IMR-90 (cell line): Measurements from ENCODE around the gene FOXF1. TPM values are rescaled to one million over a fixed set of nuclear protein-coding genes. Genes with fewer than 3 reads are reported as not detected.
A peak's percentile ranks its signal among the peaks of the same experiment; 100 is the strongest.

Source experiments
- ATAC-seq: fragments of 200-7000 bp; cut with Tn5 transposase; 2 replicates; pipeline ENCODE4 v1.9.1; 2020; ENCODE audit warnings: low read depth, mild to moderate bottlenecking, moderate library complexity
- BruUV-seq: library from RNA; stranded (reverse); fragments of 400-500 nt; replicated peaks from 2 replicates; lab custom pipeline; 2021; lab: Mats Ljungman, UMichigan
- CTCF ChIA-PET: fragments of 300-600 bp; formaldehyde crosslinking; extraction: SDS; loops from one replicate; lab custom pipeline; 2021; ENCODE audit warnings: antibody characterized with exemption; lab: Yijun Ruan, JAX
- POLR2A ChIA-PET: fragments of 300-600 bp; sonication (Branson Sonifier 250); formaldehyde crosslinking; loops from one replicate; lab custom pipeline; 2022; ENCODE audit warnings: antibody characterized with exemption; ENCODE audit not compliant: unreplicated experiment; lab: Charles Lee
- DNase-seq: peaks from one replicate; pipeline ENCODE4 v3.0.0; 2013
- H2AFZ ChIP-seq: replicated peaks from 2 replicates; pipeline ENCODE3; 2013; ENCODE audit warnings: low read length, mild to moderate bottlenecking; ENCODE audit not compliant: poor library complexity
- H2AK5ac ChIP-seq: 2 replicates; pipeline ENCODE4 v1.6.1; 2013; ENCODE audit warnings: low read depth, low read length, inconsistent platforms
- H2AK9ac ChIP-seq: replicated peaks from 2 replicates; pipeline ENCODE3; 2013; ENCODE audit warnings: mild to moderate bottlenecking, low read depth, low read length, moderate library complexity; ENCODE audit not compliant: poor library complexity
- H2BK120ac ChIP-seq: 2 replicates; pipeline ENCODE4 v1.6.1; 2013; ENCODE audit warnings: low read depth, low read length, inconsistent platforms
- H2BK15ac ChIP-seq: 3 replicates; pipeline ENCODE4 v1.6.1; 2013; ENCODE audit warnings: low read depth, low read length, inconsistent platforms
- H2BK20ac ChIP-seq: 2 replicates; pipeline ENCODE4 v1.6.1; 2013; ENCODE audit warnings: low read depth, mild to moderate bottlenecking, inconsistent platforms, low read length, moderate library complexity
- H2BK5ac ChIP-seq: 2 replicates; pipeline ENCODE4 v1.6.1; 2013; ENCODE audit warnings: mild to moderate bottlenecking, low read depth, low read length, inconsistent platforms; ENCODE audit not compliant: poor library complexity, severe bottlenecking
- H3K14ac ChIP-seq: replicated peaks from 2 replicates; pipeline ENCODE4 v1.6.1; 2013; ENCODE audit warnings: low read depth, low read length, inconsistent platforms
- H3K18ac ChIP-seq: 2 replicates; pipeline ENCODE4 v1.6.1; 2013; ENCODE audit warnings: low read depth, low read length, control low read depth
- H3K23ac ChIP-seq: 2 replicates; pipeline ENCODE4 v1.6.1; 2013; ENCODE audit warnings: low read depth, low read length, inconsistent platforms
- H3K27ac ChIP-seq: 2 replicates; pipeline ENCODE4 v1.5.1; 2013; ENCODE audit warnings: mild to moderate bottlenecking, control low read depth, low read length; ENCODE audit not compliant: insufficient read depth
- H3K27me3 ChIP-seq: 2 replicates; pipeline ENCODE4 v1.6.1; 2013; ENCODE audit warnings: low read length; ENCODE audit not compliant: control insufficient read depth, insufficient read depth
- H3K36me3 ChIP-seq: 2 replicates; pipeline ENCODE4 v1.6.1; 2013; ENCODE audit warnings: low read length, mixed read lengths; ENCODE audit not compliant: control insufficient read depth, insufficient read depth
- H3K4ac ChIP-seq: 2 replicates; pipeline ENCODE4 v1.6.1; 2013; ENCODE audit warnings: low read depth, low read length, inconsistent platforms
- H3K4me1 ChIP-seq: 2 replicates; pipeline ENCODE4 v1.6.1; 2013; ENCODE audit warnings: low read length, mixed read lengths; ENCODE audit not compliant: control insufficient read depth, insufficient read depth
- H3K4me2 ChIP-seq: 2 replicates; pipeline ENCODE4 v1.6.1; 2013; ENCODE audit warnings: low read depth, mild to moderate bottlenecking, control low read depth, low read length, moderate library complexity
- H3K4me3 ChIP-seq: 2 replicates; pipeline ENCODE4 v1.5.1; 2013; ENCODE audit warnings: low read depth, mild to moderate bottlenecking, control low read depth, low read length, moderate library complexity; ENCODE audit not compliant: insufficient read depth
- H3K56ac ChIP-seq: 2 replicates; pipeline ENCODE4 v1.6.1; 2013; ENCODE audit warnings: low read length, inconsistent platforms; ENCODE audit not compliant: insufficient read depth; ENCODE audit errors: extremely low read depth
- H3K79me1 ChIP-seq, 2 experiments: 2 replicates each; pipeline ENCODE4 v1.6.1; 2013; ENCODE audit warnings: low read length in 2 of 2, inconsistent platforms in 1 of 2, low read depth in 1 of 2
- H3K9ac ChIP-seq: 2 replicates; pipeline ENCODE4 v1.6.1; 2013; ENCODE audit warnings: low read depth, low read length, control low read depth
- H3K9me1 ChIP-seq: 2 replicates; pipeline ENCODE4 v1.6.1; 2013; ENCODE audit warnings: low read length, inconsistent platforms; ENCODE audit not compliant: insufficient read depth
- H3K9me3 ChIP-seq: 2 replicates; pipeline ENCODE4 v1.6.1; 2013; ENCODE audit warnings: low read length; ENCODE audit not compliant: control insufficient read depth, insufficient read depth
- H4K20me1 ChIP-seq: 2 replicates; pipeline ENCODE4 v1.6.1; 2013; ENCODE audit warnings: low read length, inconsistent platforms; ENCODE audit not compliant: insufficient read depth
- H4K5ac ChIP-seq: 2 replicates; pipeline ENCODE4 v1.6.1; 2013; ENCODE audit warnings: mild to moderate bottlenecking, low read depth, low read length, control low read depth
- H4K8ac ChIP-seq, 2 experiments: 2 replicates each; pipeline ENCODE4 v1.6.1; 2013; ENCODE audit warnings: low read depth in 2 of 2, low read length in 2 of 2, control low read depth in 1 of 2, inconsistent platforms in 1 of 2
- H4K91ac ChIP-seq: 2 replicates; pipeline ENCODE4 v1.6.1; 2013; ENCODE audit warnings: low read depth, low read length, inconsistent platforms; ENCODE audit not compliant: insufficient read depth
- CTCF ChIP-seq: conservative IDR thresholded peaks from 2 replicates; pipeline ENCODE4 v1.5.1; 2012; ENCODE audit warnings: mild to moderate bottlenecking, low read depth, low read length, improper control_type of control experiment
- NFE2L2 ChIP-seq: fragments of 150-350 bp; IDR thresholded peaks from 2 replicates; pipeline ENCODE4 v1.6.1; 2016; ENCODE audit warnings: low read depth, mild to moderate bottlenecking, low read length
- WGBS, 2 experiments: methylation state at CpG; one replicate each; pipeline versions ENCODE4 v1.1.5 to v1.1.7; 2013; ENCODE audit warnings: missing lambda C conversion rate in 2 of 2; ENCODE audit not compliant: insufficient read length in 1 of 2; ENCODE audit errors: extremely low coverage in 2 of 2; 5-methylcytosine and 5-hydroxymethylcytosine counted together
- dilution Hi-C: fragments of 300-500 bp; cut with HindIII; formaldehyde crosslinking; loops from one replicate; pipeline ENCODE4 v1.14.3; 2018; ENCODE audit warnings: low sequenced_read_pairs; ENCODE audit not compliant: unreplicated experiment
- in situ Hi-C: fragments of 300-500 bp; cut with MboI; formaldehyde crosslinking; loops from 3 replicates; pipeline ENCODE4 v1.14.3; 2019; ENCODE audit warnings: low sequenced_read_pairs, inconsistent platforms, mixed read lengths
- intact Hi-C: fragments of 100-400 bp; cut with micrococcal nuclease; formaldehyde crosslinking; loops from 2 replicates; pipeline ENCODE4 v1.10.0; 2022
- polyA plus RNA-seq, 3 experiments: library from polyadenylated mRNA; depleted of rRNA; stranded (reverse); fragments of >200 nt; gene quantifications; 2 replicates each; pipeline ENCODE4 v1.2.3, GENCODE V29; 2012; ENCODE audit warnings: low replicate concordance in 1 of 3
- total RNA-seq: library from RNA; depleted of rRNA; stranded (reverse); fragments of >200 nt; gene quantifications from 2 replicates; pipeline ENCODE4 v1.2.3, GENCODE V29; 2012
- TF ChIP-seq, protein P1 (sequence below): fragments of 150-350 bp; IDR thresholded peaks from 2 replicates; pipeline ENCODE4 v1.6.1; 2016; ENCODE audit warnings: low read depth, mild to moderate bottlenecking, low read length, moderate library complexity, borderline replicate concordance

Gene FOXF1
- total and polyA plus RNA-seq, 2 of the 4 experiments (the other 2 are of a cell fraction): 2.7 to 33.0 TPM

- WGBS, 2 experiments: 93% methylated on average over 19 of the region's 54 CpGs; no CpG with 5 or more reads in 1 of the 2 experiments
- Histone ChIP-seq H2BK120ac (no peak overlapping the region), H2AK5ac (peak overlapping the region; percentile 27; the same call in 1 of the 2 replicates), H3K4me2 (no peak overlapping the region), H3K14ac (peak overlapping the region; percentile 9; the same call in 1 of the 2 replicates), H3K27me3 (no peaks in the 10 kb centered on the region), H3K4me1 (peaks cover 48% of the 10 kb centered on the region), H2BK5ac (no peak overlapping the region), H3K23ac (no peak overlapping the region), H3K79me1 (peaks cover 24 to 66% of the 10 kb centered on the region in 2 experiments), H4K8ac (no peak overlapping the region; a peak in 1 of 4 replicates), H4K20me1 (peaks cover 96% of the 10 kb centered on the region), H3K27ac (no peak overlapping the region), H3K9ac (no peak overlapping the region), H2BK20ac (no peak overlapping the region), H2BK15ac (no peak overlapping the region), H3K9me1 (peaks cover 44% of the 10 kb centered on the region), H3K56ac (no peak overlapping the region), H3K18ac (no peak overlapping the region), H2AFZ (no peak overlapping the region), H2AK9ac (no peak overlapping the region), H3K9me3 (no peaks in the 10 kb centered on the region), H3K4ac (no peak overlapping the region), H4K91ac (no peak overlapping the region), H3K4me3 (no peak overlapping the region), H3K36me3 (peaks cover 66% of the 10 kb centered on the region), H4K5ac (no peak overlapping the region)
- ChIA-PET POLR2A (no interaction called here), CTCF (no interaction called here)
- DNase-seq: no peak
- no peak for ATAC-seq
- dilution Hi-C loops (no loop called here), in situ Hi-C loops (no loop called here), intact Hi-C loops (no loop called here)
- TF ChIP-seq, protein P1, sequence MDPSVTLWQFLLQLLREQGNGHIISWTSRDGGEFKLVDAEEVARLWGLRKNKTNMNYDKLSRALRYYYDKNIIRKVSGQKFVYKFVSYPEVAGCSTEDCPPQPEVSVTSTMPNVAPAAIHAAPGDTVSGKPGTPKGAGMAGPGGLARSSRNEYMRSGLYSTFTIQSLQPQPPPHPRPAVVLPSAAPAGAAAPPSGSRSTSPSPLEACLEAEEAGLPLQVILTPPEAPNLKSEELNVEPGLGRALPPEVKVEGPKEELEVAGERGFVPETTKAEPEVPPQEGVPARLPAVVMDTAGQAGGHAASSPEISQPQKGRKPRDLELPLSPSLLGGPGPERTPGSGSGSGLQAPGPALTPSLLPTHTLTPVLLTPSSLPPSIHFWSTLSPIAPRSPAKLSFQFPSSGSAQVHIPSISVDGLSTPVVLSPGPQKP: no peak
- no peak for TF ChIP-seq NFE2L2
- no peak for TF ChIP-seq CTCF
- no TSS peak for BruUV-seq
These were observed 15.6 kb upstream of the FOXF1 start for GRCh38 chr16:86494565-86495356.
